Stimulated activated CD4-positive, alpha-beta T cell treated with anti-CD3 and anti-CD28 coated beads, Interleukin-1b, Interleukin-23, amount 100 ng/mL, for 1 hour (primary cell): Measurements from ENCODE around the gene OR5B21.

Experiments
- DNase-seq, 2 donors: peaks; one replicate each; pipeline ENCODE4 v3.0.0-alpha.2; 2020; ENCODE audit warnings: low read depth in 2 of 2

The OR5B21 gene

DNA sequence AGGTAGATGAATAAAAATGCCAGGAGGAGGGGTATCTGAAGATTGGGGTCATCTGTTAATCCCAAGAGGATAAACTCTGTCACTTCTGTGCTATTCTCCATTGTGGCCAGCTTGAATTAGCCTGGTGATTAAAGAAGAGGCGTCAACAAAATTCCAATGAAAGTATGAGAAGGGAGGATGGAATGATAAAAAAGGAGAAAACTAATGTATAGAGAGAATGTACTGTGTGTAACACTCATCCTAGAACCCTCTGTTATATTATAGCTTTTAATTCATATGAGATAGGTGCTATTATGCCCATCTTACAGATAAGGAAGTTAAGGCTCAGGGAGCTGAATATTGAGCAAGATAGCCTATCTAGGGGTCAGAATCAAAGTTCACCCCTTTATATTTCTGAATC, at the start of gene OR5B21:
OR5B21 (minus strand) TSS at position 101 of the 400 bp plus-strand sequence; CDS start at position 101, 0 bp downstream.
- no peak for DNase-seq

DNA sequence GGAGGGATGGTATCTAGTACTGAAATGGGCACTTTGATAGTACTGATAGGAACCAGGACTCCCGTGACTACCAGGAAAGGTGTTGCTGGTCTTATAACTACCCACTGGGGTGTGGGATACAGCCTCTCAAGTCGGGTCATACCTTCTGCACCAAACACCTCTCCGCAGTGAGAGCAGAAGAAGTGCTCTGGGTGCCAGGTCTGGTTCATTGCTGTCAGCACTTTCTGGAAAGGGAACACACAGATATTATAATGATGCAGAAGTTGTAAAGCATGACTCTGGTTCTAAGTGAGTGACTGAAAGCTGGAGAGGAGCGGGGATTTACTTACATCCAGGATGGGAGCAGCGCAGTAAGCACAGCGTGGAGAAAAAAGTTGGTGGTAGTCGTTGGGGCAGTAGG, 41.7 kb upstream of the OR5B21 start:
- DNase-seq: no peak

DNA sequence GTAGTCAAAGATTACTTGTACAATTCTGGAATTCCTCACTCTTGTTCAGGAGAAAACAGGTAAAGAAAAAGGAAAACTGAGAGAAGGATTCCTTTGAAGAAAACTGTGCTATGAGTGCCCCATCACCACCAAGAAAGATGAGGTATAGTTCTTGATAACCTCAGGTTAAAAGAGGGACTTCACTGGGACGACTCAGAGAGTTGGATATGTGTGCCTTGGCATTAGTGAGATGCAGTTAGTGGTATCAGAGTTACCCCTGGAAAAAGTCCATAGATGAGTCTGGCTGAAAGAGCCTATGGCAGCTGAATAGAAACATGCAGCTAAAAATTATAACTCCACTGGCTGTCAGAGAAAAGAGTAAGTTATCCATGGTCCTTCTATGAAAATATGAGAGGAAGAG, 38.9 kb upstream of the OR5B21 start:
- DNase-seq: no peak

DNA sequence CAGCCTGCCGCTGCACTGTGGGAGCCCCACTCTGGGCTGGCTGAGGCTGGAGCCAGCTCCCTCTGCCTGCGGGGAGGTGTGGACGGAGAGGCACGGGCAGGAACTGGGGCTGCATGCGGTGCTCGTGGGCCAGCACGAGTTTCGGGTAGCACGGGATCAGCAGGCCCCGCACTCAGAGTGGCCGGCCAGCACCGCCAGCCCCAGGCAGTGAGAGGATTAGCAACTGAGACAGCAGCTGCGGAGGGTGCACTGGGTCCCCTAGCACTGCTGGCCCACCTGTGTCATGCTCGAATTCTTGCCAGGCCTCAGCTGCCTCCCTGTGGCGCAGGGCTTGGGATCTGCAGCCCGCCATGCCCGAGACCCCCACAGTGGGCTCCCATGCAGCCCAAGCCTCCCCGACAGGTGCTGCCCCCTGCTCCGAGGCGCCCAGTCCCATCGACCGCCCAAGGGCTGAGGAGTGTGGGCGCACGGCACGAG, 24.0 kb upstream of the OR5B21 start:
- DNase-seq: no peak

DNA sequence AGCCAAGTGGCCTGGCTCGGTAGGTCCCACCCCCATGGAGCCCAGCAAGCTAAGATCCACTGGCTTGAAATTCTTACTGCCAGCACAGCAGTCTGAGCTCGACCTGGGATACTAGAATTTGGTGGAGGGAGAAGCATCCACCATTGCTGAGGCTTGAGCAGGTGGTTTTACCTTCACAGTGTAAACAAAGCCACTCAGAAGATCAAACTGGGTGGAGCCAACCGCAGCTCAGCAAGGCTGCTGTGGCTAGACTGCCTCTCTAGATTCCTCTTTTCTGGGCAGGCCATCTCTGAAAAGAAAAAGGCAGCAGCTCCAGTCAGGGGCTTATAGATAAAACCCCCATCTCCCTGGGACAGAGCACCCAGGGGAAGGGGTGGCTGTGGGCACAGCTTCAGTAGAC, 22.3 kb upstream of the OR5B21 start:
- DNase-seq: no peak

DNA sequence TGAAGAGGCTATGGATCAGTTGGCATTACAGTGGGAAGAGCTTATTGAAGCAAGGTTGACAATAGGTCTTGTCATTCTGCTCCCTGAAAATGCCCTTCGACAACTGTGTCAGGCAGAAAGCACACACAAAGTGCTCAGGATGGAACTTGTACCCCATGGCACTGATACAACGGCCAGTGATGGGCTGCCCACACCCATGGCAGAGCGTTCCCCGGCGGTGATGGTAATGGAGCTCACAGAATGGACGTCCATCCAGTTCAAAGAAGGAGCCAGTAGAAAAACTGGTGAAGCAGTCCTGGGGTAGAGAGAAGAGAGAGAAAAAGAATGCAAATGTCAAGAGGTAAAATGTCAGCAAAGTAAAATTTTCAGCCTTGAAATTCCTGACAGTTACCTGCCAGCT, 19.5 kb upstream of the OR5B21 start:
- DNase-seq: no peak

DNA sequence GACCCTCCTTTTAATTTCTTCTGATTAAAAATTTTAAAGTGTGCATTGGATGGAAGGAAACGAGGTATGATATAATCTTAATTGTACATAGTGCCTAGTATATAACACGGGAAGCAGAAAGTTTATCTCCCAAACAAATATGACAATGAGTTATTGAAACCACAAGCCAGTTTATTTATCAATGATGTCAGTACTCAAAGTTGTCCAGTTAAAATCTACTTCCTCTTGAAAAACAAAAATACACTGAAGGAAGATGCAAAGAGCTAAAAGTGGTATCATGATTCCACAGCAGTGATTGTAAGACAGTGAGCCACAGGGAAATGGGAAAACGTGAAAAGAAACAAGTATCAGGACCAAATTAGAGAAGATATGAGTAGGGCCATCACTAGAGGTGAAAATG, 18.8 kb upstream of the OR5B21 start:
- no peak for DNase-seq

DNA sequence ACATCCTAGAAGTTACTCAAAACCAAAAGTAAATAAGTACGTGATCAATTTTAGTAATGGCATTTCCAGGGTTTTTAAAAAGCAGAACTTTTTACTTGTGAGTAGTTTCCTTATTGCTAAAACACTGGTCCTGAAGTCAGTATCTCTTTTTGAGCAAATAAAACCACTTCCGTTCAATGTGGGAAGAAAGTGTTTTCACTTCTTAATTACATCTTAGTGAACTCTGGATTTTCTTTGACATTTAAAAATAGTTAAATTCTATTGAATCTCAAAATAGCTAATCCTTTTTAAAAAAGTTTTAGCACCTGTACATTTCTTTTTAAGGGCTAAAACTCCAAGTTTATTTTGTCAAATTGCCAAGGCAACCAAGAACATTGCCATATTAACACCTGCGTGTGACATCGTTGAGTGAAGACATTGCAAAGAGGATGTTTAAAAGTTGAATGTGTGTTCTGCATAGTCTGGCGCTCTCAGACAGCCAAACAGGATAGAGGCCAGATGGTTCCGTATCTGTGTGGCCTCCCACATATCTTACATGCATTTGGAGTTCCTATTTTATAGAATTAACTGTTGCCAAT, 17.2 kb upstream of the OR5B21 start:
- no peak for DNase-seq

DNA sequence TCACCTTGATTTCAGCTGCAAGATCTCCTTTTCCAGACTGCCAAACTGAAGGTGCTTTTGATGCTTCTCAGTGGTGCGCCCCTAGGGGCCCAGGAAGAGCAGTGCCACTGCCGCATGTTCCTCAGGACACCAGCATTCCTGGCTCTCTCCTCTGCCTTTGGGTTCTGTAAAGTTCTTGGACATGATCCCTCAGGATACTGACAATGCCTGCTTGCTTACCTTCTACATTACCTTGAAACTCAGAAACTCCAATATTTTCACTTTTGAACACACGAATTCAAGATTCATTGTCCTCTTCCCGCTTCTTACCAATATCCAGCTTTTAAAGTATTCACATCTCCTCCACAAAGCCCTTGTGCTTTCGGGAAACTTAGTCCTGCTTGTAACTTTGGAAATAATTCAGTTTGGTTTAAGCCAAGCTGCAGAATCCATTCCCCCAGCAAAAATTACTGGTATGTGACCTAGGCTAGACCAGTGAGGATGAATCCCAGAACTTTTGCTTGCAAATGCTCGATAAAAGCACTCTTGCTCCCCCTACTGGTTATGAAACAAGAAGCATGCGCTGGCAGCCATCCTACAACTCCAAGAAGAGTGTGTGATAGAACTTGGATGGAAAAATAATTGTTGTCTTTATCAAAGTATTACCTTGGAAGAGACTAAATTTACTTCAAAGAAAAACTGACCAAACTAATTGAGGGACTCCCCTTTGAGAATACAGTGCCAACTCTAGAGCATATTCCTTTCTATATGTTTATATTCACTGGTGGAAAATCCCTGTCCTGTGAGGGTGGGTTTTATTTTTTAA, 16.5 kb upstream of the OR5B21 start:
- no peak for DNase-seq

DNA sequence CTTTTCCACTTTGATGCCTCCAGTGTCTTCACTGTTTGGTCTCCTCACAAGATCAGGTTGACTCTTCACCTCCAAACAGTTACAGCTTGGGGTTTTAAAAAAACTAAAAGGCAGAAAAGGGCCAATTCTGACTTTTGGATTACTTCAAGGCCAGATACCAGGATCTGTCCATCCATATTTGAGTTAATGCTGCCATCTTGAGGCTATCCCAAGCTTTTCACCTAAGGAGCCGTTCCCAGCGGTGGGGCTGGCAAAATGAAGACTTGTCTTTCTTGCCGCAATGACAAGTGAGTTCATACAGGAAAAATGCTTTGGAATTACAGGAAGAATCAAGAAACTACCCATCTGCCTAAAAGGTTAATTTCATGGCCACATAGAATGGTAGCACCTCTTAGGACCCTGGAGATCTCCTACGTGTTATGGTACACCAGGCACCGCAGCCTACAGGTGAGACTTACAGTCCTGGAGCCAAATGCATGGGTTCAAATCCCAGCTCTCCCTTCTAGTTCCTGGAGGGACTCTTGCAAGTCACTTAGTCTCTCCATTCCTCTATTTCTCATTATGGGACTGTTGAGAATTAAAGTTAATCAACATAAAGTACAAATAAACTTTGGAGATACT, 6.0 kb upstream of the OR5B21 start:
- no peak for DNase-seq

DNA sequence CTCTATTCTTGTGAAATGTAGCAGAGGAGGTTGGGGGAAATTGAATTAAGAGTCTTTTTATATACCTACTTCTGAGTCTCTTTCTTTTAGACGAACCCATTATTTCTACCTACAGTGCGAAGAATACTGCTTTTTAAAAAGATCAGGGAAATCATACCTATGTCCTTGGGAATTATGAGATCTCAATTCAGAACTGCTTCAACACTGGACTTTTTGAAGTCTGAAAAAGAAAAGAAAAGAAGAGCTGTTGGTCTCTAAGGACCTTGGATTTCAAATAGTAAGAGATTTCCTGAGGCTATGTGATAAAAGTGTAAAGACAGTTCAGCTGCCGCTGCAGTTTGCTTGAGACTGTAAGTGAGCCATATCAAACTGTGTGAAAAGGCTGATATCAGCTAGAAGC, 3.7 kb upstream of the OR5B21 start:
- DNase-seq: no peak

DNA sequence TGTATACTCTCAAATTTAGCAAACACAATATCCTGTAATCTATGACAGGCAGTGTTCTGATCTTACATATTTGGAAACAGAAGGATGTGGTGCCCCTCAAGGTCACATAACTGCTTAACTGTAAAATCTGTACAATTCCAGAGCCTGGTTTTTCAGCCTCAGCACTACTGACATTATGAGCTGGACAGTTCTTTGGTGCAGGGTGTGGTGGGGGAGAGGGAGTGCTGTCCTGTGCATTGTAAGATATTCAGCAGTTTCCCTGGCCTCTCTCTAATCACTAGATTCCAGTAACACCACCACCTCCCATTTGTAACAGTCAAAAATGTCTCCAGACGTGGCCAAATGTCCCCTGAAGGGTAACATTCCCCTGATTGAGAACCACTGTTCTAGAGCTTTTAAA, 1.8 kb upstream of the OR5B21 start:
- no peak for DNase-seq

DNA sequence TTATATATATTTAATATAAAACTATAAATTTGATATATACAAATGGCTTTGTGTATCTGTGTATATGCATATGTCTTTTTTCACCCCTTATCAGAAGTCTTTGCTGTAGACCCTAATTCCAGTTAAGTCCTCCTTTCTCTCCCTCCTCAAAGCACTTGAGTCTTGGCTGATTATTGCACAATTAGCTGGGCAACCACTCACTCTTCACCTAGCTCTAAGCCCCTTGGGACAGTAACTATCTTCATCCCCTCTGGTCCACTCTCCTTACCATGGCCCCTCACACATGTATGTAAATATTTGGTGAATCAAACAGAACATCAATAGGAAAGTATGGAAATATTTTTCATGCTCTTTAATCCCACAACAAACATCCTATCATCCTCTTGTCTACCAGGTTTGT, 909 bp upstream of the OR5B21 start:
- no peak for DNase-seq

DNA sequence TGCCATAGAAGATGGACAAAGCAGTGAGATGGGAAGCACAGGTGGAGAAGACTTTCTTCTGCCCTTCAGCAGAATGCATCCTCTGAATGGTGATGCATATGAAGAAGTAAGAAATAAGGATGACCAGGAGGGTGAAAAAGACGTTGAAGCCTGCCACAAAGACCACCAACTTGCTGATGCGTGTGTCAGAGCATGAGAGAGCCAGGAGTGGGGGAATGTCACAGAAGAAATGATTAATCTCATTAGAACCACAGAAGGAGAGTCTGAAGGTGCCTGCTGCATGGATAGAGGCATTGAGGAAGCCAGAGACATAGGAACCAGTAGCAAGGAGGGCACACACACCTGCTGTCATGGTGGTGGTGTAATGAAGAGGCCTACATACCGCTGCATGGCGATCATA, 550 bp downstream of the OR5B21 start:
- no peak for DNase-seq

DNA sequence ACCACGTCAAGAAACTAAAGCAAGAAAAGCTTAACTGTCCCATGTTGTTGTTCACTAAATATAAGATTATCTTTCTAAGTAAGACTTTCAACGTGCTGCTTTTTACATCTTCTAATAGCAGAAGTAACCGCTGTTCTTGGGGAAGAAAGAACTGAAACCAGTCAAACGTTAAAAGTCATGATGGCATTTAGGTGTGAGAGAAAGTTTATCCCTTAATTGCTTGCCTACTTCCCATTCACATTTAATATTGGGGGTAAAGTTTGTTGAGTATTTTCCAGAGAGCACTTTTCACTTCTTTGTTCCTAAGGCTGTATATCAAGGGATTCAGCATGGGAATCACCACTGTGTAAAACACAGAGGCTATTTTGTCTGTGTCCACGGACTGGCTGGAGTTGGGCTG, 970 bp downstream of the OR5B21 start:
- no peak for DNase-seq

DNA sequence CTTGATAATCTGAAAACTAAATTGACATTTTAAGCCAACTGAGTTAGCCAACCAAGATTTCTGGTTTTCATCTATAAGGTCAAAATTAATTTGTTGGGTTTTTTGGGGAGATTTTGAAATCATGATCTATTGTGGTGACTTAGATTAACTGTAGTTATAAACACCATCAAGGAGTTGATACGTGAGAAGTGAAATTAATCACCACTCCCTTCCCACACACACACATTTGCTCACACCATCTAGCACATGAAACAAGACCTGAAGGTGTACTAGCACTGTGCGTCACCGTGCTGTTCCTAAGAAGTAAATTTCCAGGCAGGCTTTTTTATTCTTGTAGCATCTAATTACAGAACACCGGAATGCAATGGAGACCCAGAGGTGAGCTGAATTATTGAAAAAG, 2.1 kb downstream of the OR5B21 start:
- DNase-seq: no peak

DNA sequence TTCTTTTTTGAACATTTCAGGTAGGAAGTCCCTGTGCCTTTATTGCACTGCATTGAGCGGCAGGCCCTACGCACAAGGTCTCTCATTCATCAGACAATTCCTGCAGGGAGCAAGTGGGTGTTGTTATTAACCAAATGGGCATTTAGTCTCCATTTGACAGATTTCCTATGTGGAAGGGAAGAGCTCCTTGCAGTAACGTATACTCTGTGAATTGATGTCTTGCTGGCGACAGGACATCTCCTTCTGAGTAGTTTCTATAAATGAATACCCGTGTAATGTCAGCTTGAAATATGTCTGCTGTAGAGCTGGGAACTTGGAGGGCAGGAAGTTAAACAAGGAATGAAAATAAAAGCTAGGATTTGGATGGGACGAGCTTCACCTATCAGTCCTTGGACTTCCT, 3.7 kb downstream of the OR5B21 start:
- no peak for DNase-seq

DNA sequence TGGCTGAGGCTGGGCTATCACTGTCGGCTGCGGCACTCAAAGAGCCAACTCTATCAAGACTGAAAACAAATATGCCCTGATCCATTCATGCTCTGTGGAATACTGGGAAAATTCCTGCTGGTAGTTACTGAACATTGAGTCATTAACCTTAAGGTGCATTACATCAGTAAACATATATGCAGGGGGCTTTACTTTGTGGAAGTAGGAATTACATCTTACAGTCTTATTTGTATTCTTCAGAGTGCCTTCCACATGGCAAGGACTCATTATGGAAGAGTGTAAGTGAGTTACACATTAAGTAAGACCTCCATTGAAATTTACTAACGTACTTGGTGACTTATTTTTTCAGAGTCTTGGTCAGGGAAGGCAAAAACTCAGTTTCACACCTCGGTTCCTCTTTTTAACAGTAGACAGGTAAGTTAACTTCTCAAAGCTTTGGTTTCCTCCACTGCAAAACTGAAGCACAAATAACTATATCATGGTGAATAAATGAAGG, 4.5 kb downstream of the OR5B21 start:
- DNase-seq: no peak

DNA sequence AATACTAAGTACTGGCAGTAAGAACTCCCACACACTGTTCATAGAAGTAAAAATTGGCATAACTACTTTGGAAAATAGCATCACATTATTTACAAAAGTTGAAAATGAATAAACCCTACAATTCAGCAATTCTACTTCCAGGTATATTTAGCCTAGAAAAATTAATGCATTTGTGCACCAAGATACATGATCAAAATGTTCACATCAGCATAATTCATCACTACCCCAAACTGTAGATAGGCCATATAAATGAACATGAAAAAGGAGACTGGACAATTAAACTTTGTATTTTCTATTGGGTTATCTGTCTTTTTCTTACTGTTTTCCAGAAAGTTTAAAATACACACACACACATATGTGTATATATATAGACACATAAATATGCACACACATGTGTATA, 5.9 kb downstream of the OR5B21 start:
- DNase-seq: no peak

DNA sequence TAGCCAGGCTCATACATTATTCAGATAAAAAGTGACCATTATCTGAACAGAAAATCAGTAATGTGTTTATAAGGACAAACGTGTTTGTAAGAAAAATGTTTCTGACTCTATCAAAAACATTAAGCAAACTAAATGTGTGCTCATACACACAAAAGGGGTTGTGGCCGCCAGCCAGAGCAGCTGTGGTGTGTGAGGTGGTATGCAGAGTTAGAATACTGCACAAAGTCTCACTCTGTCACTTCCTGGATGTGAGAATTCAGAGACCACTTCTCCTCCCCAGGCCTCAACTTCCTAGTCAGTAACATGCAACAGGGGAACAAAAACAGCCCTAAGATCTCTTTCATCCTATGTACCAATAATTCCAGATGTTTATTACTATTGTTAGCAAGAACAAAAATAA, 9.4 kb downstream of the OR5B21 start:
- no peak for DNase-seq

DNA sequence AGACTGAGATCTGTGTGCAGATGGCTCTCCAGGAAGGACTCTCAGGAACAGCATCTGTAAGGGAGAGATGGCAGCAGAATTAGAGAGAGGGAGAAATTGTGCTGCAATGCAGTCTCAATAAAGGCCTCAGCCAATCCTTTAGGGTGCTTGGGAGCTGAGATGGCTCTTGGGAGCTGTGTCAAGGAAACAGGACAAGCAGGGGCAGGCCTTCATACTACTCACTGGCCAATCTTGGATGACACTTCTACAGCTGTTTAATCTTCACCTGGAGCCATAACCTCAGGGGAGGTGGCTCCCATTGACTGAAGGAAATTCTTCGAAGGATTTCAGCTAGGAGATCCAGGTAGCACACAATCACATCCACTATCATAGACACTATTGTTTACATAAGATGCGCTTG, 10.0 kb downstream of the OR5B21 start:
- no peak for DNase-seq

DNA sequence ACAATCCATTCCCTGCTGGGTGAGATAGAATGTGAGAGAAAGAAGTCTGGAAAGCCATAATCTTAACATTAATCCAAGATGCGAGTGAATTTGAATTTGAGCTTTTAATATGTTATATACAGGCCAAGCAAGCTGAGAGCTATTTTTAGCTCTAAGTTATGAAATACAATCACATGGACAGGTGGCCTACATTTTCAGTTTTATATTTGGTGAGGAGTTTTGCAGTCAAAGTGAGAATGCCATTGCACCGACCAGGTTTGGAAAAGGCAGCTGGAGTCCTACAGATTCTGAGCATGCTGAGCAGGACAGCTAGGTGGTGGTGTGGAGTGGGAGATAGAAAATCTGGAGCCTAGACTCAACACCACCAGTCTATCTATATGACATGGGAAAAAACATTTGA, 12.0 kb downstream of the OR5B21 start:
- DNase-seq: no peak

DNA sequence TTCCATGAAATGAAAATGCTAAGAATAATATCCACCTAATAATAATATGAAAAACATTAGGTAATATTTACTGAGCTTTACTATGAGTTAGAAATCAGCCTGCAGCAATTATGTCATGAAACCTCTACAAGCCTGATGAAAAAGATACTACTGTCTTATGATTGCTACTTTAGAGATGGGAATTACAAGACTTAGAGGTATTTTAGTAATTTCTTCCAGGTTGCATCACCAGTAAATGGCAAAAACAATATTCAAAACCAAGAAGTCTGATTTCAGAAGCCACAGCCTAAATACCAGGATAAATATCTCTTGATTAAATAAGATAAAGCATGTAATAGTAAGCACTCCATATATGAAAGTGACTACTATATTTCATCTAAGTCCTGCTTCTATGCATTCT, 13.8 kb downstream of the OR5B21 start:
- DNase-seq: no peak
